Measurements from ENCODE around the gene ALK.

- TF ChIP-seq POLR2A (IDR thresholded peaks at IDR 0.05; ENCODE audit: low read length) = no peak
- no peak for TF ChIP-seq GATA1 (IDR thresholded peaks at IDR 0.05; ENCODE audit: low read depth, low read length)
Observed at GRCh38 chr2:29189052-29189451, 732.3 kb downstream of the ALK start.
